ENCODE measurements around the gene SLC6A11. TPM values are rescaled to one million over a fixed set of nuclear protein-coding genes. Genes with fewer than 3 reads are reported as not detected.

Gene SLC6A11
- polyA plus RNA-seq, 1 donor (not counting 4 experiments of a cell fraction or from before 2014, with no cell fraction given), result 9.8 TPM

- dilution Hi-C loops (cut with MboI; ENCODE audit: extremely low pct_ligation_motif_present, low sequenced_read_pairs), result no loop called here
Measured at GRCh38 chr3:10940106-10940505, 124.1 kb downstream of the SLC6A11 start.

GRCh38 chr3:10941972-10942371 lies 125.9 kb downstream of the SLC6A11 start:
- no peaks in the 10 kb centered on the region for H3K9me3 ChIP-seq (ENCODE audit: control insufficient read depth, low read depth, low read length)
- dilution Hi-C loops (cut with MboI; ENCODE audit: extremely low pct_ligation_motif_present, low sequenced_read_pairs), result no loop called here
- no peak overlapping the region for H2AFZ ChIP-seq (ENCODE audit: control insufficient read depth, low read length)
- no peak overlapping the region for H3K4me3 ChIP-seq (ENCODE audit: control insufficient read depth in 2 of 3, extremely low read depth in 1 of 3, insufficient read depth in 2 of 3, low read depth in 1 of 3, low read length in 3 of 3)
- DNase-seq (ENCODE audit: low read depth, low spot score) (no peak), FAIRE-seq (peak; percentile 26)
- H3K9ac ChIP-seq (ENCODE audit: control insufficient read depth, extremely low read depth, insufficient read depth, low read length), result no peak overlapping the region
- H3K79me2 ChIP-seq (ENCODE audit: control insufficient read depth, insufficient read depth, low read length), result no peaks in the 10 kb centered on the region
- H4K20me1 ChIP-seq (ENCODE audit: control insufficient read depth, extremely low read depth, insufficient read depth, low read length), result no peaks in the 10 kb centered on the region
- no peaks in the 10 kb centered on the region for H3K9me1 ChIP-seq (ENCODE audit: control insufficient read depth, extremely low read depth, insufficient read depth, low read length)
- no peak overlapping the region for H3K27ac ChIP-seq (ENCODE audit: control insufficient read depth, insufficient read depth, low read length)
- H3K36me3 ChIP-seq (ENCODE audit: control insufficient read depth in 2 of 2, extremely low read depth in 1 of 2, insufficient read depth in 2 of 2, low read length in 2 of 2), result no peaks in the 10 kb centered on the region
- H3K4me1 ChIP-seq (ENCODE audit: control insufficient read depth, extremely low read depth, insufficient read depth, low read length), result peaks cover 21% of the 10 kb centered on the region
- TF ChIP-seq EZH2 (IDR thresholded peaks at IDR 0.05; ENCODE audit: low read length), result no peak
- TF ChIP-seq CTCF (optimal IDR thresholded peaks at IDR 0.05 in 1 of 3, IDR thresholded peaks at IDR 0.05 in 1 of 3, conservative IDR thresholded peaks at IDR 0.05 in 1 of 3; ENCODE audit: extremely low read depth in 1 of 3, insufficient read depth in 2 of 3, low read length in 3 of 3), result peak in 2 of 3 experiments; percentile 94
- H3K4me2 ChIP-seq (ENCODE audit: control insufficient read depth, extremely low read depth, insufficient read depth, low read depth, low read length), result no peak overlapping the region
- no peaks in the 10 kb centered on the region for H3K27me3 ChIP-seq (ENCODE audit: control insufficient read depth, extremely low read depth, insufficient read depth, low read length)

More at GRCh38 chr3:10940106-10940505, 124.1 kb downstream of the SLC6A11 start:
- FAIRE-seq (no peak), DNase-seq (ENCODE audit: low read depth, low spot score) (no peak)
- Histone ChIP-seq H3K9me1 (ENCODE audit: control insufficient read depth, extremely low read depth, insufficient read depth, low read length) (no peaks in the 10 kb centered on the region), H3K27ac (ENCODE audit: control insufficient read depth, insufficient read depth, low read length) (no peak overlapping the region), H3K9ac (ENCODE audit: control insufficient read depth, extremely low read depth, insufficient read depth, low read length) (no peak overlapping the region), H3K27me3 (ENCODE audit: control insufficient read depth, extremely low read depth, insufficient read depth, low read length) (no peaks in the 10 kb centered on the region), H3K4me1 (ENCODE audit: control insufficient read depth, extremely low read depth, insufficient read depth, low read length) (peaks cover 26% of the 10 kb centered on the region), H3K4me3 (ENCODE audit: control insufficient read depth in 2 of 3, extremely low read depth in 1 of 3, insufficient read depth in 2 of 3, low read depth in 1 of 3, low read length in 3 of 3) (no peak overlapping the region), H3K9me3 (ENCODE audit: control insufficient read depth, low read depth, low read length) (no peaks in the 10 kb centered on the region), H2AFZ (ENCODE audit: control insufficient read depth, low read length) (no peak overlapping the region), H3K4me2 (ENCODE audit: control insufficient read depth, extremely low read depth, insufficient read depth, low read depth, low read length) (no peak overlapping the region), H3K36me3 (ENCODE audit: control insufficient read depth in 2 of 2, extremely low read depth in 1 of 2, insufficient read depth in 2 of 2, low read length in 2 of 2) (no peaks in the 10 kb centered on the region), H3K79me2 (ENCODE audit: control insufficient read depth, insufficient read depth, low read length) (no peaks in the 10 kb centered on the region), H4K20me1 (ENCODE audit: control insufficient read depth, extremely low read depth, insufficient read depth, low read length) (no peaks in the 10 kb centered on the region)
- TF ChIP-seq CTCF (optimal IDR thresholded peaks at IDR 0.05 in 1 of 3, IDR thresholded peaks at IDR 0.05 in 1 of 3, conservative IDR thresholded peaks at IDR 0.05 in 1 of 3; ENCODE audit: extremely low read depth in 1 of 3, insufficient read depth in 2 of 3, low read length in 3 of 3) (no peak), EZH2 (IDR thresholded peaks at IDR 0.05; ENCODE audit: low read length) (no peak)
